ENCODE measurements around the gene LZTS3.

DNA sequence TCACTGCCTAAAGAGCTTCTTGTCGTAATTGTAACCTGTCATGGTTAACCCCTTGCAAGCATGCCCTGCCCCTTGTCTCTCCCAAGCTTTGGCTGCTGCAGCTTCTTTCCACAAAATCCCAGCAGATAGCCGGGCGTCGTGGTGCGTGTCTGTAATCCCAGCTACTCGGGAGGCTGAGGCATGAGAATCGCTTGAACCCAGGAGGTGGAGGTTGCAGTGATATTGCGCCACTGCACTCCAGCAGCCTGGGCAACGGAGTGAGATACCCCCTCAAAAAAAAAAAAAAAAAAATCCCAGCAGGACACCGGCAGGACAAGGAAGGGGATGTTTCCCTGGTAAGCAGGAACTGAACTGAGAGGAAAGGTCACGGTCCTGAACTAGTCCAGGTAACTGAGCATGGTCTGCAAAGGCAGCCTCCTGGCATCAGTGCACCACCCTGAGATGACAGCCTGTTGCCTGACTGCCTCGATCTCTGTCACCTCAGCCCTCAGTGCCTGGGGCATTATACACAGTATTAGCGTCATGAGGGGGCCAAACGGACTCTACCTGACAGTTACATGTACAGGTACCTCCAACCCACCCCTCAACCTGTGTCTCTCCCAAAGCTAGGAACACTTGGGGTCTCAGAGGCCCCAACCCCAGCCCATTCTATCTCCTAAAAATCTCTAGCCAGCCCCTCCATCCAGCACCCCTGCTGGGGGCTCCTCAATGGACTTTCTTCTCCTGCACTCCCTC, 1.8 kb downstream of the LZTS3 start:
- TF ChIP-seq TCF4 (CRISPR knock-in tag; IDR thresholded peaks at IDR 0.05; ENCODE audit: borderline replicate concordance) (no peak), RARB (CRISPR knock-in tag; IDR thresholded peaks at IDR 0.05) (no peak), GLIS3 (CRISPR knock-in tag; IDR thresholded peaks at IDR 0.05) (no peak), ISL1 (CRISPR knock-in tag; IDR thresholded peaks at IDR 0.05) (no peak), ARNTL (CRISPR knock-in tag; IDR thresholded peaks at IDR 0.05; ENCODE audit: borderline replicate concordance, low read depth) (no peak), SNAI2 (CRISPR knock-in tag; IDR thresholded peaks at IDR 0.05) (no peak), PPARA (CRISPR knock-in tag; IDR thresholded peaks at IDR 0.05; ENCODE audit: borderline replicate concordance) (no peak), ZFP3 (CRISPR knock-in tag; IDR thresholded peaks at IDR 0.05) (no peak), ZNF70 (CRISPR knock-in tag; IDR thresholded peaks at IDR 0.05) (no peak), CSDC2 (CRISPR knock-in tag; IDR thresholded peaks at IDR 0.05) (no peak)
- TF ChIP-seq, protein P1, sequence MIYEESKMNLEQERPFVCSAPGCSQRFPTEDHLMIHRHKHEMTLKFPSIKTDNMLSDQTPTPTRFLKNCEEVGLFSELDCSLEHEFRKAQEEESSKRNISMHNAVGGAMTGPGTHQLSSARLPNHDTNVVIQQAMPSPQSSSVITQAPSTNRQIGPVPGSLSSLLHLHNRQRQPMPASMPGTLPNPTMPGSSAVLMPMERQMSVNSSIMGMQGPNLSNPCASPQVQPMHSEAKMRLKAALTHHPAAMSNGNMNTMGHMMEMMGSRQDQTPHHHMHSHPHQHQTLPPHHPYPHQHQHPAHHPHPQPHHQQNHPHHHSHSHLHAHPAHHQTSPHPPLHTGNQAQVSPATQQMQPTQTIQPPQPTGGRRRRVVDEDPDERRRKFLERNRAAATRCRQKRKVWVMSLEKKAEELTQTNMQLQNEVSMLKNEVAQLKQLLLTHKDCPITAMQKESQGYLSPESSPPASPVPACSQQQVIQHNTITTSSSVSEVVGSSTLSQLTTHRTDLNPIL (CRISPR knock-in tag; IDR thresholded peaks at IDR 0.05; ENCODE audit: low read depth) = no peak
- TF ChIP-seq, protein P2, sequence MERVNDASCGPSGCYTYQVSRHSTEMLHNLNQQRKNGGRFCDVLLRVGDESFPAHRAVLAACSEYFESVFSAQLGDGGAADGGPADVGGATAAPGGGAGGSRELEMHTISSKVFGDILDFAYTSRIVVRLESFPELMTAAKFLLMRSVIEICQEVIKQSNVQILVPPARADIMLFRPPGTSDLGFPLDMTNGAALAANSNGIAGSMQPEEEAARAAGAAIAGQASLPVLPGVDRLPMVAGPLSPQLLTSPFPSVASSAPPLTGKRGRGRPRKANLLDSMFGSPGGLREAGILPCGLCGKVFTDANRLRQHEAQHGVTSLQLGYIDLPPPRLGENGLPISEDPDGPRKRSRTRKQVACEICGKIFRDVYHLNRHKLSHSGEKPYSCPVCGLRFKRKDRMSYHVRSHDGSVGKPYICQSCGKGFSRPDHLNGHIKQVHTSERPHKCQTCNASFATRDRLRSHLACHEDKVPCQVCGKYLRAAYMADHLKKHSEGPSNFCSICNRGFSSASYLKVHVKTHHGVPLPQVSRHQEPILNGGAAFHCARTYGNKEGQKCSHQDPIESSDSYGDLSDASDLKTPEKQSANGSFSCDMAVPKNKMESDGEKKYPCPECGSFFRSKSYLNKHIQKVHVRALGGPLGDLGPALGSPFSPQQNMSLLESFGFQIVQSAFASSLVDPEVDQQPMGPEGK (CRISPR knock-in tag; IDR thresholded peaks at IDR 0.05; ENCODE audit: borderline replicate concordance) = no peak
- TF ChIP-seq, protein P3, sequence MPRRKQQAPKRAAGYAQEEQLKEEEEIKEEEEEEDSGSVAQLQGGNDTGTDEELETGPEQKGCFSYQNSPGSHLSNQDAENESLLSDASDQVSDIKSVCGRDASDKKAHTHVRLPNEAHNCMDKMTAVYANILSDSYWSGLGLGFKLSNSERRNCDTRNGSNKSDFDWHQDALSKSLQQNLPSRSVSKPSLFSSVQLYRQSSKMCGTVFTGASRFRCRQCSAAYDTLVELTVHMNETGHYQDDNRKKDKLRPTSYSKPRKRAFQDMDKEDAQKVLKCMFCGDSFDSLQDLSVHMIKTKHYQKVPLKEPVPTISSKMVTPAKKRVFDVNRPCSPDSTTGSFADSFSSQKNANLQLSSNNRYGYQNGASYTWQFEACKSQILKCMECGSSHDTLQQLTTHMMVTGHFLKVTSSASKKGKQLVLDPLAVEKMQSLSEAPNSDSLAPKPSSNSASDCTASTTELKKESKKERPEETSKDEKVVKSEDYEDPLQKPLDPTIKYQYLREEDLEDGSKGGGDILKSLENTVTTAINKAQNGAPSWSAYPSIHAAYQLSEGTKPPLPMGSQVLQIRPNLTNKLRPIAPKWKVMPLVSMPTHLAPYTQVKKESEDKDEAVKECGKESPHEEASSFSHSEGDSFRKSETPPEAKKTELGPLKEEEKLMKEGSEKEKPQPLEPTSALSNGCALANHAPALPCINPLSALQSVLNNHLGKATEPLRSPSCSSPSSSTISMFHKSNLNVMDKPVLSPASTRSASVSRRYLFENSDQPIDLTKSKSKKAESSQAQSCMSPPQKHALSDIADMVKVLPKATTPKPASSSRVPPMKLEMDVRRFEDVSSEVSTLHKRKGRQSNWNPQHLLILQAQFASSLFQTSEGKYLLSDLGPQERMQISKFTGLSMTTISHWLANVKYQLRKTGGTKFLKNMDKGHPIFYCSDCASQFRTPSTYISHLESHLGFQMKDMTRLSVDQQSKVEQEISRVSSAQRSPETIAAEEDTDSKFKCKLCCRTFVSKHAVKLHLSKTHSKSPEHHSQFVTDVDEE (CRISPR knock-in tag; IDR thresholded peaks at IDR 0.05) = no peak
- TF ChIP-seq, protein P4, sequence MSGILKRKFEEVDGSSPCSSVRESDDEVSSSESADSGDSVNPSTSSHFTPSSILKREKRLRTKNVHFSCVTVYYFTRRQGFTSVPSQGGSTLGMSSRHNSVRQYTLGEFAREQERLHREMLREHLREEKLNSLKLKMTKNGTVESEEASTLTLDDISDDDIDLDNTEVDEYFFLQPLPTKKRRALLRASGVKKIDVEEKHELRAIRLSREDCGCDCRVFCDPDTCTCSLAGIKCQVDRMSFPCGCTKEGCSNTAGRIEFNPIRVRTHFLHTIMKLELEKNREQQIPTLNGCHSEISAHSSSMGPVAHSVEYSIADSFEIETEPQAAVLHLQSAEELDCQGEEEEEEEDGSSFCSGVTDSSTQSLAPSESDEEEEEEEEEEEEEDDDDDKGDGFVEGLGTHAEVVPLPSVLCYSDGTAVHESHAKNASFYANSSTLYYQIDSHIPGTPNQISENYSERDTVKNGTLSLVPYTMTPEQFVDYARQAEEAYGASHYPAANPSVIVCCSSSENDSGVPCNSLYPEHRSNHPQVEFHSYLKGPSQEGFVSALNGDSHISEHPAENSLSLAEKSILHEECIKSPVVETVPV (CRISPR knock-in tag; IDR thresholded peaks at IDR 0.05) = no peak
